GM18505 (cell line): ENCODE measurements around the gene CEACAM18.
"Not testable (repeated sequence)": the region's sequence is repeated elsewhere in the genome, so short reads cannot be mapped to it uniquely, and the experiment has no call there.

Experiments
- ATAC-seq: cut with Tn5 transposase; IDR thresholded peaks from one replicate; pipeline ENCODE4 v1.9.1; 2021; ENCODE audit not compliant: unreplicated experiment
- POLR2A ChIP-seq: IDR thresholded peaks from 4 replicates; pipeline ENCODE4 v1.6.1; 2011; ENCODE audit warnings: borderline replicate concordance; ENCODE audit not compliant: insufficient read depth, insufficient read length; ENCODE audit errors: extremely low read depth

The CEACAM18 gene

DNA sequence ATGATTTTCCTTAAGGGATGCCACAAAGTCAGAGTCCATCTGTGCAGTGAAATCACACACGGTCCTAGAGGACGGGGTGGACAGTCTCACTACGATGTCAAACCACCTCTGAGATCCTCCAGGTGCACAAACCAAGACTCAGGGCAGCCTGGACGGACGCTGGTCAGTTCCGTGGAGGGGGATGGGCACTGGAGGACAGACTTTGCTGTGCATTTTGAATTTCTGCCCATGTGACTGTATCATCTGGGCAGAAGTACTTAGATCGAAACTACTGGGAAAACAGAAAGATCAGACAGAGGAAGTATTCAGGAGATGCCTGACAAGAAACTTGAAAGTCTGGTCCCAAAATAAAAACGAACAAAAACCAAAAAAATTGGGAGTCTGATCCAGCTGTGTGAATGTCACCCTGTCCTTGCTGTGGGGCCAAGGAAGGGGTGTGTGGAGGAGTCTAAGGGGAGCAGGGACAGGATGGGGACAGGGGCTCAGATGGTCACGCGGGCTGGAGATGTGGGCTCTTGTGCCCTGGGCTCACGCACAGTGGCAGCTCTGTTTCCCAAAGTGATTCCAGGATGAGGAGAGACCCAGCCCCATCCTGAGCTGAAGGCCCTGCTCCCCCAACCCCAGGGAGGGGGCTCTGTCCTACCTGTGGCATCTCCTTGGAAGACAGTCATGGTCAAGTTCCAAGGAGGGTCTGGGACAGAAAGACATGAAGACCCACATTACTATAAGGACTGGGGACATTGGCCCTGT lies 21.6 kb upstream of the CEACAM18 start:
- ATAC-seq, result no peak
- TF ChIP-seq POLR2A, result no peak

DNA sequence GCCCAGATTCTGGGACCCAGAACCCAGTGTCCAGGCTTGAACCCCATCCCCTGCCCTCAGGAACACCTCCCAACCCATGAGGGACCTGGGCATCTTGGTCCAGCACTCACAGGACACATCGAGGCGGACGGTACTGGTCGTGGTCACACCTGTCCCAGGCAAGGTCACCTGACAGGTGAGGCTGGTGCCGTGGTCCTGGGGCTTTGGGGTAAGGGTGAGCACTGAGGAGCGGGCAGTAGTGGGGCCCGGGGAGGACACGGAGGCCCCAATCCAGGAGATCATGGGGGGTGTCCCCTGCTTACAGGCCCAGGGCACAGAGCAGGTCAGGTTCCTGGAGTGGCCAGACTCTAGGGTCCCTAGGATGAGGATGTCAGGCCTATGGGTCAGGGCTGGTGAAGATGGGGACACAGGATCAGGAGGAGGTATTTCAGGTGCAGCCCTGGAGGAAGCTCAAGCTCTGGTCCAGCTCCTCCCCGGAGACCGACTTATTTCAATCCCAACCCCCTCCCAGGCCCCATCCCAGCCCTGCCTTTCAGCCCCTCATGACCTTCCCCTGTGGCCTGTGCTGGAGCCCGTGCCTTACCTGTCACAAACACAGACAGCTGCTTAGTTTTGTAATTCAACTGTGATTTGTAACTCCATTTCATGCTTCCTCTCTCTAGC lies 20.9 kb upstream of the CEACAM18 start:
- ATAC-seq, result no peak
- no peak for TF ChIP-seq POLR2A

DNA sequence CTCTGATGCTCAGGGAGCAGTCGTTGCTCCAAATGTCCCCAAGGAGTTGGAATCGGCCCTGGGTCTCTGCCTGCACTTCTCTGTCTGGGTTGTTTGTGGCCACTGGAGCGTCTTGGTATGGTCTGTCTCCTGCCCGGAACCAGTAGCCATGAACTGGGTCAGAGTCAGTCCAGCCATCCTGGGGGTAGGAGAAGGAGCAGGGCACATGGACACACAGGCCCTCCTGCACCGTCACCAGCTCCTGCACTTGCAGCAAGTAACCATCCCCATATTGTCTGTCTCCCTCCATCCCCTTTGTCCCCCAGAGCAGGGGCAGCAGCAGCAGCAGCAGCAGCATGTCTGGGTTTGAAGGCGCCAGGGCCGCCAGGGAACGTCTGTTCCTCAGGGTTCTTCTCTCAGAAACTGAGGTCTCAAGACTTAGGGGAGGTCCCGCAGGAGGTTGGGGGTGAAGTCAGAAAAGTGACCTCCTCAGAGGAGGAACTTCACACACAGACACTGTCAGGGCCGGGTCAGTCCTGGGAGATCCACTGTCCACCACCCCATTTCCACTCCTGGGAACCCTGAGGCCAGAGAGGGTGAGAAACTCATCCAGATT lies 20.2 kb upstream of the CEACAM18 start, which contains the start of gene SIGLEC8:
Gene SIGLEC8, minus strand, starts transcription at position 404 of the 595 bp plus-strand sequence. Its CDS starts 67 bp downstream, at position 337.
- no peak for TF ChIP-seq POLR2A
- ATAC-seq, result no peak

DNA sequence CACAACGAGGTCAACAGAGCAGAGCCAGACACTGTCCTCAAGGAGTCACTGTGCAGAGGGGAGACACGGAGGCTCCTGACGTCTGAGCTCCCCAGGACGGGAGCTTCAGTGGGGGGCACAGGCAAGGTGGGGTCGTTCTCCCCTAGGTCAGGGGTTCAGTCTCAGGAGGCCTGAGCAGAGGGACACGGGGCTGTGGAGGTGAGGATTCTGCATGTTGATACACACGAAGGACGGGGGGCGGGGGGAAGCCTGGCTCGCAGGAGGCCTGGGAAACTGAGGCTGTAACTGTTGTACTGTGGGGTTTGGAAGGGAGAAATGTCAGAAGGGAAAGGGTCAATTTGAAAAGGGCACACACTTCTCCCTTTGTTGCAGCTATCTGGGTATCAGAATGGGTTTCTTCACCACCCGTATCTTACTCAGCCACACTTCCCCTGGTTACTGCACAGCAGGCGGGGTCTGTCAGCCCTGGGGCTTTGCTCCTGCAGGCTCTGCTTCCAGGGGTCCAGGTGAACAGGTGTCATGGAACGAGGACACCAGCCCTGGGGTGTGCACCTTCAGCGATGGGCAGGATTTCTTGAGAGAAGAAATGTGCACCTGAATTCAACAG lies 19.3 kb upstream of the CEACAM18 start:
- ATAC-seq, result no peak
- no peak for TF ChIP-seq POLR2A

DNA sequence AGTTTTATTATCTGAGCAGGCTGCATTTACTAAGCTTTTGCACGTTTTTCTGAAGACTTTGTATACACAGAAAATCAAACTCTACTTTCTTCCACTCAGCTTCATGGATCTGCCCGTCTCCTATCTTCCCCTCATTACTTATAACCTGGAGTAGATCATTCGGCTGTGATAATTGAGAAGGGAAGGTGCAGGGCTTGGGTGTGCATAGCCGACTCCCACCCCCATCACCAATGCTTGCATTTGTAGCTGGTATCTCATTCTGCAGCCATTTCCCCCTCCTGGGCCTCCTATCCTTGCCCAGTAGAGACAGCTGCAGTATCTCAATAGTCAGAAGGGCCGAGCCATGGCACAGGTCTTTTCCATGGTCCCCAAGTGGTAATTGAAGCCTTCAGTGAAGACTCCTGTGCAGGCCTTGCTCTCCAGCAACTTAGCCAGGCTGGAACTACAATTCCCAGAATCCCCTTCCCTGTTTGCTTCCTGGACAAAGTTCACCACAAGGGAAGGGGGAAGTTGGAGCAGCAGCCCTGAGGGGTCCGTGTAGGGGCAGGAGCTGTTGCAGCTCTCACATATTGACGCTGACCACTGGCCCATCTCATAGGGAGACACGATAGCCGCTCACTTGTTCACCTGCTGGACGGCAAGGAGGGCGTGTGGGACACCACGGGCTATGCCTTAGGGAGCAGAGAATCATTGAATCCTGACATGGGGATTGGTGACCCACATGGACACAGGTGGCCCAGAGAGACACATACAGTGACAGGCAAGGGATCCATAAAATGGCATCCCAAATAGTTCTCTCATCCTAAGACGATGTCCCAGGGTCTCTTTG lies 18.0 kb upstream of the CEACAM18 start:
- TF ChIP-seq POLR2A, result no peak
- ATAC-seq, result no peak

DNA sequence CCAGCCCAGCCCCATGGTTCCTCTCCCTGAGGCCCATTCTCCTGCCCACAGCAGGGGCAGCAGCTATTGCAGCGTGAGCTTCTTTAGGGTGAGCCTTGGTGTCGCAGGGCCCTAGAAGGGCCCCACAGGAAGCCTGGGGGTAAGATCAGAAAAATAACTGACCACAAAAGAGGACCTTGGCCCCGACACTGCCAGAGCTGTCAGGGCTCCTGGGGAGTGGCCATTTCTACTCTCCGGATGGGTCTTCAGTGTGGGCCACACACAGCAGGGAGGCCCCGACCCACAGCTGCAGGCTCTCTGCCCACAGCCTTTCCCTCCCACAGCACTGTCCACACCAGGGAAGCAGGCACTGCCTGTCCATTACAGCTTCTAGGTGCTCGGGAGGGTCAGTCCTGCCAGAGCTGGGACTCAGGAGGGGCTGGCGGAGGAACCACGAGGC lies 16.6 kb upstream of the CEACAM18 start:
- ATAC-seq, result no peak
- TF ChIP-seq POLR2A, result no peak

DNA sequence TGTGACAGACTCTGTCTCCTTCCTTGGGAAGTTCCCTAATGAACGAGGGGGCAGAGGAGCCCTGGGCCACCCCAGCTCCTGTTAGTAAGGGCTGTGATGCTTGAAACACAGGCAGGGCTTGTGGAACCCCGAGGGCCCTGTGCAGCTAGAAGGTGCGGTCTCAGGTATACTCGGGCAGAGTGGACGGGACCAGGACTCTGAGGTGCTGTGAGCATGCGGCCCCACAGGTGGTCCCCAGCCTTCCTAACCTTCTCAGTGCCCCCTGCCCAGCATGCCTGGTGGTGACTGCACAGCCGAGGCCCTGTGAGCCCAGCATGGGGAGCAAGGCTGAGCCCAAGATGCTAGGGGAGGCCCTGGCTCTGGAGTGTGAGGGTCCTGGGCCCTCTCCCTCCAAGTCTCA lies 16.1 kb upstream of the CEACAM18 start:
- no peak for ATAC-seq
- no peak for TF ChIP-seq POLR2A

DNA sequence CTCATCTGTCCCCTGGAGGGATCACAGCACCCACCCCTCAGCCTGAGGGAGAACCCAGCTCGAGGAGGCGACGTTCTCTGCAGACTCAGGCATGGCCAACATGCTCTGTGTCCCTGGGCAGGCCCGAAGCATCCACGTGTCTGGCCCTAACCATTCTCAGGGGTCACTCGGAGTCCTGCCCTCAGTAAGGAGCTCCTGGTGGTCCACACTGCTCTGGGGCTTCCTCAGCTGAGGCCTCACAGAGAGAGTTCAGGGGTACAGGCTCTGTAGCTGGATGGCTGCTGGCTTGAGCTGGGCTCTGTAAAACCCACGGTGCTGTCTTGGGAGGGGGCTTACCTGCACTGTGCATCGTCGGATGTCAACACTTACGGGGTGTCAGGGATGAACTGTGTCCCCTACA lies 15.7 kb upstream of the CEACAM18 start:
- no peak for TF ChIP-seq POLR2A
- no peak for ATAC-seq

DNA sequence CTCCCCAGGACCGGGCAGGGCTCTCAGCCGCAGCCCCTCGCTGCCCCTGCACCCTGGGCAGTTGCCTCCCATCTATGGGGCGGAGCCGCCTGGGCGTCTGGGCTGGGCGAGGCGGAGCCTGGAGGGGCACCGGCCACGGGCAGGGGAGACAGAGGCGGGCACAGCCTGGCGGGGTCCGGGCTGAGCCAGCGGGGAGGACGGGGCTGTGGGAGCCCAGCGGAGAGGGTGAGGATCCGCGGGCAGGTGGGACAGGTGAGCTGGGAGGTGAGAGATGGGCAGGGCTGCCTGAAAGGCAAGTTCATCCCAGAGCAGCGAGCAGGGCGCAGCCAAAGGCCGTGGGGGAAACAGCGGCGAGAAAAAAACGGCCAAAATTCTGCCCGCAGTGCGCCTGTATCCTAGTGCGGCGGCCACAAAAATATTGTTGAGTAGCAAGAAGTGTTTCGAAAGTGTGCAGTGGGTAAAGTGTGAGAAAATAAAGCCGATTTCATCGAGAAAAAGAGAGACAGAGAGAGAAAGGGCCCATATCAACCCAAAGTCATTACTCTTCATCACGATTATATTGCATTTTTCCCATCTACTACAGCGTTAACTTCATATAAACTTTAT lies 14.3 kb upstream of the CEACAM18 start:
- not testable (repeated sequence) for ATAC-seq

DNA sequence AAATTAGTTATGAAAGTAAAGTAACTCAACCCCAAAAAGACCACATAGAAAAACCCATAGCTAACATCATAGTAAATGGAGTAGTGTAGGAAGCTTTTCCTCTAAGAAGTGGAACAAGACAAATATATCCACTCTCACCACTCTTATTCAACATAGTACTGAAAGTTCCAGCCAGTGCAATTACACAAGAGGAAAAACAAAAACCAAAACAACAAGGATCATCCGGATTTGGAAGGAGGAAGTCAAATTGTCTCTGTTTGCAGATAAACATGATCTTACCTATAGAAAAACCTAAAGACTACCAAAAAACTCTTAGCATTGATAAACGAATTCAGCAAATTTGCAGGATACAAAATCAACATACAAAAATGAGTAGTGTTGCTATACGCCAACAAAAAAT lies 11.6 kb upstream of the CEACAM18 start:
- TF ChIP-seq POLR2A, result no peak
- ATAC-seq, result no peak

DNA sequence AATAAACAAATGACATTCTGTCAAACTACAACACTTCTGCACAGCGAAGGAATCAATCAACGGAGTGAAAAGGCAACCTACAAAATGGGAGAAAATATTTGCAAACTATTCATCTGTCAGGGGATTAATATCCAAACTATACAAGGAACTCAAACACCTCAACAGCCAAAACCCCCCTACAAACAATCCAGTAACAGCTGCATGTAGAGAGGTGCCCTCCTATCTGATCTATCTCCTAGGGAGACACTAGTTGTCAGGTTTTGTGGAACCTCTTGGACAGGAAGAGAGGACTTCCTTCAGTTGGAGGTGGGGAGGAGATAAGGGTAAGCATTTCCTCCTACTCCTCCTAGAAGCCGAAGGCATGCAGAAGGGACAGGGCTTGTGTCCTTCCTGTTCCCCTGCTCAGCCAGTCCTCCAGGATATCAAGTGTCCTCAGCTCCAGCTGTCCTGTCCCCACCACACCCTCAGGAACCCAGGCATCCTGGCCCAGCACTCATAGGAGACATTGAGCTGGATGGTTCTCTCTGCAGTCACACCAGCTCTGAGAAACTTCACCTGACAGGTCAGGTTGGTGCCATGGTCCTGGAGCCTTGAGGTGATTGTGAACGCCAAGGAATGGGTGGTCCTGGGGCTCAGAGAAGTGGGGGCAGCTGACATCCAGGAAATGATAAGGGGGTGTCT lies 10.3 kb upstream of the CEACAM18 start:
- no peak for ATAC-seq
- TF ChIP-seq POLR2A, result no peak

DNA sequence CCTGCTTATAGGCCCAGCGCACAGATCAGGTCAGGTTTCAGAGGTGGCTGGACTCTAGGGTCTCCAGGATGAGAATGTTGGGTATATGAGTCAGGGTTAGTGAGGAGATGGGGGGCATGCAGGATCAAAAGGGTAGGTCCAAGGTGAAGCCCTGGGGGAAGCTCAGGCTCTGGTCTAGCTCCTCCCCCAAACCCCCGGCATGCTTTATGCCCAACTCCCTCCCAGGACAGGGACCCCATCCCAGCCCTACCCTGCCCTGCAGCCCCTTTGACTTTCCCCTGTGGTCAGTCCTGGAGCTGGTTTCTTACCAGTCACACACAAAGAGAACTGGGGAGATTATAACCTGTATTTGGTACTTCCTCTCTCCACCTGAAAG lies 9.8 kb upstream of the CEACAM18 start:
- TF ChIP-seq POLR2A, result no peak
- ATAC-seq, result no peak
